Epidermal melanocyte (primary cell): Measurements from ENCODE around the gene APOM.
A peak's percentile ranks its signal among the peaks of the same experiment; 100 is the strongest.

Experiments used
- DNase-seq: peaks from one replicate; pipeline ENCODE4 v3.0.0; 2011; ENCODE audit warnings: low spot score; ENCODE audit not compliant: insufficient read length

APOM gene

GRCh38 chr6:31702819-31703716 lies 47.4 kb downstream of the APOM start, which contains the start of gene ABHD16A:
ABHD16A (minus strand) TSS chr6:31703324; CDS start chr6:31703281, 43 bp downstream.
- DNase-seq, result peak; percentile 99

DNA sequence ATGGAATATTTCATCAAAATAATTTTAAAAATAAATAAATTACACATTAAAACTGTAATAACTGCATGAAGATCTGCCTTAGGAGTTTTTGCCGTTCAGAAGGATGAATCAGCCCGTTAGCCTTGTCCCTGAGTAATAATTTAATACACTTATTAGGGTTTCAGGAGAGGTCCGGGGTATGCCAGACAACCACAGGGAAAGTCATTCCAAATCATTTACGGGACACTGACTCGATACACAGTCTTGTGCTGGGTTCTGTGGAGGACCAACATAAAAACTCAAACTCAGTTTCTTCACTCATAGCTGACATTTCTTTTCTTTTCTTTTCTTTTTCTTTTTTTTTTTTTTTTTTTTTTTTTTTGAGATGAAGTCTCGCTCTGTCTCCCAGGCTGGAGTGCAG lies 50.2 kb downstream of the APOM start:
- DNase-seq, result no peak

GRCh38 chr6:31706599-31706998 lies 50.9 kb downstream of the APOM start, which contains the start of gene LY6G6F:
LY6G6F (plus strand) TSS chr6:31706866; CDS start chr6:31706907, 41 bp downstream.
- no peak for DNase-seq

DNA sequence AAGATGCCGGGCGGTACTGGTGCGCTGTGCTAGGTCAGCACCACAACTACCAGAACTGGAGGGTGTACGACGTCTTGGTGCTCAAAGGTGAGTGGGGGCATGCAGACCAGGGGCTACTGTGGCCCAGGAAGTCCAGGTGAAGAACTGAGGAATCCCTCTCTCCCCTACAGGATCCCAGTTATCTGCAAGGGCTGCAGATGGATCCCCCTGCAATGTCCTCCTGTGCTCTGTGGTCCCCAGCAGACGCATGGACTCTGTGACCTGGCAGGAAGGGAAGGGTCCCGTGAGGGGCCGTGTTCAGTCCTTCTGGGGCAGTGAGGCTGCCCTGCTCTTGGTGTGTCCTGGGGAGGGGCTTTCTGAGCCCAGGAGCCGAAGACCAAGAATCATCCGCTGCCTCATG lies 52.0 kb downstream of the APOM start:
- DNase-seq, result no peak
